Upper lobe of right lung (tissue), 1 donor: ENCODE results near the gene UBQLN2. TPM values are rescaled to one million over a fixed set of nuclear protein-coding genes. Genes with fewer than 3 reads are reported as not detected.
"Not testable (repeated sequence)": the region's sequence is repeated elsewhere in the genome, so short reads cannot be mapped to it uniquely, and the experiment has no call there.

Source experiments
- ATAC-seq: fragments of 200-7000 bp; cut with Tn5 transposase; one replicate; pipeline ENCODE4 v1.9.1; 2020; ENCODE audit warnings: mild to moderate bottlenecking, moderate library complexity
- DNase-seq: peaks from one replicate; pipeline ENCODE4 v3.0.0-alpha.2; 2020
- H3K27ac ChIP-seq: fragments of 200-600 bp; one replicate; pipeline ENCODE4 v1.8.0; 2022
- H3K27me3 ChIP-seq: fragments of 200-600 bp; one replicate; pipeline ENCODE4 v1.8.0; 2022; ENCODE audit warnings: mild to moderate bottlenecking
- H3K36me3 ChIP-seq: fragments of 200-600 bp; one replicate; pipeline ENCODE4 v1.8.0; 2022
- H3K4me1 ChIP-seq: fragments of 200-600 bp; one replicate; pipeline ENCODE4 v1.8.0; 2022
- H3K4me3 ChIP-seq: fragments of 200-600 bp; one replicate; pipeline ENCODE4 v1.8.0; 2022; ENCODE audit warnings: mild to moderate bottlenecking
- H3K9me3 ChIP-seq: fragments of 200-600 bp; one replicate; pipeline ENCODE4 v1.8.0; 2022
- CTCF ChIP-seq: fragments of 200-600 bp; IDR thresholded peaks from one replicate; pipeline ENCODE4 v1.8.0; 2022; ENCODE audit warnings: antibody characterized with exemption
- intact Hi-C: fragments of 100-400 bp; cut with DNase I; formaldehyde crosslinking; loops from one replicate; pipeline ENCODE4 v1.11.0; 2022
- long read RNA-seq: library from polyadenylated mRNA; unstranded; transcript quantifications from one replicate; pipeline ENCODE4 v2.0.0, GENCODE V29; 2021
- total RNA-seq: library from RNA; stranded (reverse); fragmentation: NEBNext Ultra II Directional; extraction: Animal tissue kit (Norgen Biotek cat#: 25700); gene quantifications from one replicate; pipeline ENCODE4 v1.2.1, GENCODE V29; 2021
- donor health status: DM: no; HTN: yes; CAD: no; lungs with severe emphysema.

Gene UBQLN2
- 31.6 TPM for total RNA-seq
- long read RNA-seq, full-length matches to known transcripts = 135 of 137 reads
- long read RNA-seq, partial matches to known transcripts = 0 of 137 reads
- long read RNA-seq, other reads (novel, unspliced or antisense) = 2 of 137 reads

GRCh38 chrX:56563231-56564161, at the start of gene UBQLN2:
TSS of gene UBQLN2 (plus strand) at chrX:56563627. CDS start at chrX:56563874, 247 bp downstream.
- intact Hi-C loops = no loop called here
- no peaks in the 10 kb centered on the region for H3K27me3 ChIP-seq
- no peaks in the 10 kb centered on the region for H3K36me3 ChIP-seq
- peak within 1 kb of the TSS; percentile 64 for H3K4me3 ChIP-seq
- no peaks in the 10 kb centered on the region for H3K9me3 ChIP-seq
- peak within 1 kb of the TSS; percentile 96 for H3K27ac ChIP-seq
- peaks cover 10% of the 10 kb centered on the region for H3K4me1 ChIP-seq
- TF ChIP-seq CTCF = no peak
- peak; percentile 91 for DNase-seq
- peak; percentile 99 for ATAC-seq

- no peak for DNase-seq
These were observed 43.8 kb upstream of the UBQLN2 start for GRCh38 chrX:56519642-56520041.

GRCh38 chrX:56529482-56530007, 33.9 kb upstream of the UBQLN2 start:
- intact Hi-C loops, ATAC-seq, H3K9me3 ChIP-seq, H3K4me1 ChIP-seq, H3K4me3 ChIP-seq, H3K27ac ChIP-seq, H3K27me3 ChIP-seq, DNase-seq, H3K36me3 ChIP-seq: not testable (repeated sequence)

More at GRCh38 chrX:56519642-56520041, 43.8 kb upstream of the UBQLN2 start:
- Histone ChIP-seq H3K27ac (no peak overlapping the region), H3K4me3 (no peak overlapping the region), H3K27me3 (no peaks in the 10 kb centered on the region), H3K4me1 (no peaks in the 10 kb centered on the region), H3K36me3 (no peaks in the 10 kb centered on the region), H3K9me3 (no peaks in the 10 kb centered on the region)
- intact Hi-C loops = no loop called here
- no peak for ATAC-seq
- no peak for TF ChIP-seq CTCF

- no peak for TF ChIP-seq CTCF
- ATAC-seq = no peak
- no peak overlapping the region for H3K4me3 ChIP-seq
- intact Hi-C loops = no loop called here
- H3K27me3 ChIP-seq = no peaks in the 10 kb centered on the region
- no peaks in the 10 kb centered on the region for H3K36me3 ChIP-seq
- no peaks in the 10 kb centered on the region for H3K4me1 ChIP-seq
- no peak for DNase-seq
- H3K9me3 ChIP-seq = no peaks in the 10 kb centered on the region
- no peak overlapping the region for H3K27ac ChIP-seq
These were observed 33.4 kb upstream of the UBQLN2 start for GRCh38 chrX:56530011-56530410.

GRCh38 chrX:56550667-56551066, 12.8 kb upstream of the UBQLN2 start:
- intact Hi-C loops = no loop called here
- Histone ChIP-seq H3K4me3 (no peak overlapping the region), H3K36me3 (no peaks in the 10 kb centered on the region), H3K27me3 (no peaks in the 10 kb centered on the region), H3K9me3 (no peaks in the 10 kb centered on the region), H3K27ac (no peak overlapping the region), H3K4me1 (no peaks in the 10 kb centered on the region)
- DNase-seq (no peak), ATAC-seq (no peak)
- TF ChIP-seq CTCF = no peak

GRCh38 chrX:56554870-56555269, 8.6 kb upstream of the UBQLN2 start:
- H3K36me3 ChIP-seq = no peaks in the 10 kb centered on the region
- DNase-seq (no peak), ATAC-seq (no peak)
- no peak overlapping the region for H3K27ac ChIP-seq
- no peaks in the 10 kb centered on the region for H3K27me3 ChIP-seq
- H3K4me1 ChIP-seq = no peaks in the 10 kb centered on the region
- intact Hi-C loops = no loop called here
- H3K4me3 ChIP-seq = no peak overlapping the region
- no peaks in the 10 kb centered on the region for H3K9me3 ChIP-seq
- TF ChIP-seq CTCF = no peak
